WTC11 (cell line): ENCODE data around the gene EP400. TPM values are rescaled to one million over a fixed set of nuclear protein-coding genes. Genes with fewer than 3 reads are reported as not detected.

Source experiments
- ATAC-seq: fragments of 200-7000 bp; cut with Tn5 transposase; 2 replicates; pipeline ENCODE4 v1.10.0; 2021; ENCODE audit warnings: mild to moderate bottlenecking, moderate library complexity
- CTCF ChIA-PET: fragments of 300-600 bp; sonication (Branson Sonifier 250); formaldehyde crosslinking; loops from one replicate; lab custom pipeline; 2021; ENCODE audit warnings: antibody characterized with exemption; lab: Charles Lee
- POLR2A ChIA-PET: fragments of 350-600 bp; sonication (Branson Sonifier 250); formaldehyde crosslinking; loops from one replicate; lab custom pipeline; 2021; ENCODE audit warnings: antibody characterized with exemption; lab: Charles Lee
- DNase-seq: peaks from one replicate; pipeline ENCODE4 v3.0.0; 2021; ENCODE audit warnings: low spot score
- H3K27ac Mint-ChIP-seq: 2 replicates; pipeline ENCODE4 v1.8.0; 2021; ENCODE audit warnings: mixed read lengths
- H3K27me3 Mint-ChIP-seq: 2 replicates; pipeline ENCODE4 v1.8.0; 2021; ENCODE audit warnings: low read depth, mild to moderate bottlenecking, moderate library complexity, mixed read lengths
- H3K36me3 Mint-ChIP-seq: 2 replicates; pipeline ENCODE4 v1.8.0; 2021; ENCODE audit warnings: mixed read lengths
- H3K4me1 Mint-ChIP-seq: 2 replicates; pipeline ENCODE4 v1.8.0; 2022; ENCODE audit warnings: mixed read lengths
- H3K4me3 Mint-ChIP-seq: 2 replicates; pipeline ENCODE4 v1.8.0; 2021; ENCODE audit warnings: mild to moderate bottlenecking, moderate library complexity, mixed read lengths
- H3K9me3 Mint-ChIP-seq: 2 replicates; pipeline ENCODE4 v1.8.0; 2021; ENCODE audit warnings: mixed read lengths
- CREB1 ChIP-seq: sonication (generic); formaldehyde crosslinking; IDR thresholded peaks from 2 replicates; pipeline ENCODE4 v1.8.0; 2023; ENCODE audit warnings: mild to moderate bottlenecking, missing genetic modification reagents
- ETV6 ChIP-seq: sonication (generic); formaldehyde crosslinking; IDR thresholded peaks from 2 replicates; pipeline ENCODE4 v1.8.1; 2022; ENCODE audit warnings: mild to moderate bottlenecking, missing genetic modification reagents
- GTF2I ChIP-seq: fragments of 250-450 bp; sonication (Bioruptor Pico); conservative IDR thresholded peaks from 2 replicates; pipeline ENCODE4 v1.4.0; 2021; ENCODE audit warnings: mild to moderate bottlenecking
- JAZF1 ChIP-seq: fragments of 250-450 bp; sonication (Bioruptor Pico); IDR thresholded peaks from 2 replicates; pipeline ENCODE4 v1.9.0; 2021; ENCODE audit warnings: moderate library complexity, mild to moderate bottlenecking, inconsistent platforms
- NFATC4 ChIP-seq: fragments of 250-450 bp; sonication (Bioruptor Pico); IDR thresholded peaks from 2 replicates; pipeline ENCODE4 v1.9.0; 2021; ENCODE audit warnings: mild to moderate bottlenecking
- RELA ChIP-seq: sonication (generic); formaldehyde crosslinking; IDR thresholded peaks from 2 replicates; pipeline ENCODE4 v1.8.1; 2022; ENCODE audit warnings: missing genetic modification reagents, mild to moderate bottlenecking, borderline replicate concordance
- TCF7 ChIP-seq: sonication (generic); formaldehyde crosslinking; IDR thresholded peaks from 2 replicates; pipeline ENCODE4 v1.8.0; 2022; ENCODE audit warnings: mild to moderate bottlenecking, low read depth, missing genetic modification reagents, moderate library complexity
- ZNF121 ChIP-seq: sonication (generic); formaldehyde crosslinking; IDR thresholded peaks from 2 replicates; pipeline ENCODE4 v1.8.0; 2023; ENCODE audit warnings: missing genetic modification reagents
- ZNF423 ChIP-seq: fragments of 250-450 bp; sonication (Bioruptor Pico); IDR thresholded peaks from 2 replicates; pipeline ENCODE4 v2.1.2; 2022; ENCODE audit warnings: mild to moderate bottlenecking, moderate library complexity
- ZNF512 ChIP-seq: sonication (generic); formaldehyde crosslinking; IDR thresholded peaks from 2 replicates; pipeline ENCODE4 v1.8.1; 2022; ENCODE audit warnings: missing genetic modification reagents, borderline replicate concordance
- ZNF671 ChIP-seq: fragments of 250-450 bp; sonication (Bioruptor Pico); IDR thresholded peaks from 2 replicates; pipeline ENCODE4 v1.8.0; 2021; ENCODE audit warnings: mild to moderate bottlenecking
- total RNA-seq: library from RNA; stranded (reverse); gene quantifications from 3 replicates; pipeline ENCODE4 v1.2.3, GENCODE V29; 2021
- TF ChIP-seq, protein P1 (sequence below): sonication (generic); formaldehyde crosslinking; IDR thresholded peaks from 2 replicates; pipeline ENCODE4 v1.8.0; 2023; ENCODE audit warnings: missing genetic modification reagents, mild to moderate bottlenecking, borderline replicate concordance
- TF ChIP-seq, protein P2 (sequence below): sonication (generic); formaldehyde crosslinking; IDR thresholded peaks from 2 replicates; pipeline ENCODE4 v1.8.0; 2023; ENCODE audit warnings: mild to moderate bottlenecking, missing genetic modification reagents
- TF ChIP-seq, protein P3 (sequence below): sonication (generic); formaldehyde crosslinking; IDR thresholded peaks from 2 replicates; pipeline ENCODE4 v1.8.1; 2022; ENCODE audit warnings: mild to moderate bottlenecking, missing genetic modification reagents, moderate library complexity, borderline replicate concordance

Gene EP400
- total RNA-seq, 1 experiment from 2014 or later = 75.8 TPM

- ChIA-PET POLR2A (no interaction called here), CTCF (no interaction called here)
- TF ChIP-seq RELA (CRISPR knock-in tag) (no peak), GTF2I (CRISPR knock-in tag) (no peak), ZNF423 (CRISPR knock-in tag) (no peak)
- TF ChIP-seq, protein P1, sequence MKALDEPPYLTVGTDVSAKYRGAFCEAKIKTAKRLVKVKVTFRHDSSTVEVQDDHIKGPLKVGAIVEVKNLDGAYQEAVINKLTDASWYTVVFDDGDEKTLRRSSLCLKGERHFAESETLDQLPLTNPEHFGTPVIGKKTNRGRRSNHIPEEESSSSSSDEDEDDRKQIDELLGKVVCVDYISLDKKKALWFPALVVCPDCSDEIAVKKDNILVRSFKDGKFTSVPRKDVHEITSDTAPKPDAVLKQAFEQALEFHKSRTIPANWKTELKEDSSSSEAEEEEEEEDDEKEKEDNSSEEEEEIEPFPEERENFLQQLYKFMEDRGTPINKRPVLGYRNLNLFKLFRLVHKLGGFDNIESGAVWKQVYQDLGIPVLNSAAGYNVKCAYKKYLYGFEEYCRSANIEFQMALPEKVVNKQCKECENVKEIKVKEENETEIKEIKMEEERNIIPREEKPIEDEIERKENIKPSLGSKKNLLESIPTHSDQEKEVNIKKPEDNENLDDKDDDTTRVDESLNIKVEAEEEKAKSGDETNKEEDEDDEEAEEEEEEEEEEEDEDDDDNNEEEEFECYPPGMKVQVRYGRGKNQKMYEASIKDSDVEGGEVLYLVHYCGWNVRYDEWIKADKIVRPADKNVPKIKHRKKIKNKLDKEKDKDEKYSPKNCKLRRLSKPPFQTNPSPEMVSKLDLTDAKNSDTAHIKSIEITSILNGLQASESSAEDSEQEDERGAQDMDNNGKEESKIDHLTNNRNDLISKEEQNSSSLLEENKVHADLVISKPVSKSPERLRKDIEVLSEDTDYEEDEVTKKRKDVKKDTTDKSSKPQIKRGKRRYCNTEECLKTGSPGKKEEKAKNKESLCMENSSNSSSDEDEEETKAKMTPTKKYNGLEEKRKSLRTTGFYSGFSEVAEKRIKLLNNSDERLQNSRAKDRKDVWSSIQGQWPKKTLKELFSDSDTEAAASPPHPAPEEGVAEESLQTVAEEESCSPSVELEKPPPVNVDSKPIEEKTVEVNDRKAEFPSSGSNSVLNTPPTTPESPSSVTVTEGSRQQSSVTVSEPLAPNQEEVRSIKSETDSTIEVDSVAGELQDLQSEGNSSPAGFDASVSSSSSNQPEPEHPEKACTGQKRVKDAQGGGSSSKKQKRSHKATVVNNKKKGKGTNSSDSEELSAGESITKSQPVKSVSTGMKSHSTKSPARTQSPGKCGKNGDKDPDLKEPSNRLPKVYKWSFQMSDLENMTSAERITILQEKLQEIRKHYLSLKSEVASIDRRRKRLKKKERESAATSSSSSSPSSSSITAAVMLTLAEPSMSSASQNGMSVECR (CRISPR knock-in tag) = no peak
- Mint-ChIP-seq H3K4me3 (no peak overlapping the region), H3K4me1 (no peaks in the 10 kb centered on the region), H3K27me3 (no peaks in the 10 kb centered on the region), H3K27ac (no peak overlapping the region), H3K36me3 (peaks cover 50% of the 10 kb centered on the region), H3K9me3 (no peaks in the 10 kb centered on the region)
- DNase-seq = no peak
- no peak for ATAC-seq
Measured at GRCh38 chr12:132064631-132065030, 114.9 kb downstream of the EP400 start.

- no peaks in the 10 kb centered on the region for H3K4me1 Mint-ChIP-seq
- H3K4me3 Mint-ChIP-seq = no peak overlapping the region
- no peaks in the 10 kb centered on the region for H3K27me3 Mint-ChIP-seq
- ChIA-PET CTCF (no interaction called here), POLR2A (interaction anchor here (0.6 kb wide), 1 partner anchor 16 kb away, joined by 3 read pairs; no protein-coding TSS in a partner anchor)
- DNase-seq (no peak), ATAC-seq (no peak)
- no peaks in the 10 kb centered on the region for H3K9me3 Mint-ChIP-seq
- H3K36me3 Mint-ChIP-seq = peaks cover 49% of the 10 kb centered on the region
- H3K27ac Mint-ChIP-seq = no peak overlapping the region
- no peak for TF ChIP-seq JAZF1 (CRISPR knock-in tag)
- no peak for TF ChIP-seq ETV6
- TF ChIP-seq ZNF671 (CRISPR knock-in tag) = no peak
- TF ChIP-seq ZNF512 = no peak
- no peak for TF ChIP-seq NFATC4 (CRISPR knock-in tag)
- no peak for TF ChIP-seq ZNF121 (CRISPR knock-in tag)
- TF ChIP-seq CREB1 (CRISPR knock-in tag) = no peak
- no peak for TF ChIP-seq TCF7 (CRISPR knock-in tag)
- TF ChIP-seq, protein P2, sequence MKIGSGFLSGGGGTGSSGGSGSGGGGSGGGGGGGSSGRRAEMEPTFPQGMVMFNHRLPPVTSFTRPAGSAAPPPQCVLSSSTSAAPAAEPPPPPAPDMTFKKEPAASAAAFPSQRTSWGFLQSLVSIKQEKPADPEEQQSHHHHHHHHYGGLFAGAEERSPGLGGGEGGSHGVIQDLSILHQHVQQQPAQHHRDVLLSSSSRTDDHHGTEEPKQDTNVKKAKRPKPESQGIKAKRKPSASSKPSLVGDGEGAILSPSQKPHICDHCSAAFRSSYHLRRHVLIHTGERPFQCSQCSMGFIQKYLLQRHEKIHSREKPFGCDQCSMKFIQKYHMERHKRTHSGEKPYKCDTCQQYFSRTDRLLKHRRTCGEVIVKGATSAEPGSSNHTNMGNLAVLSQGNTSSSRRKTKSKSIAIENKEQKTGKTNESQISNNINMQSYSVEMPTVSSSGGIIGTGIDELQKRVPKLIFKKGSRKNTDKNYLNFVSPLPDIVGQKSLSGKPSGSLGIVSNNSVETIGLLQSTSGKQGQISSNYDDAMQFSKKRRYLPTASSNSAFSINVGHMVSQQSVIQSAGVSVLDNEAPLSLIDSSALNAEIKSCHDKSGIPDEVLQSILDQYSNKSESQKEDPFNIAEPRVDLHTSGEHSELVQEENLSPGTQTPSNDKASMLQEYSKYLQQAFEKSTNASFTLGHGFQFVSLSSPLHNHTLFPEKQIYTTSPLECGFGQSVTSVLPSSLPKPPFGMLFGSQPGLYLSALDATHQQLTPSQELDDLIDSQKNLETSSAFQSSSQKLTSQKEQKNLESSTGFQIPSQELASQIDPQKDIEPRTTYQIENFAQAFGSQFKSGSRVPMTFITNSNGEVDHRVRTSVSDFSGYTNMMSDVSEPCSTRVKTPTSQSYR (CRISPR knock-in tag) = no peak
- TF ChIP-seq, protein P3, sequence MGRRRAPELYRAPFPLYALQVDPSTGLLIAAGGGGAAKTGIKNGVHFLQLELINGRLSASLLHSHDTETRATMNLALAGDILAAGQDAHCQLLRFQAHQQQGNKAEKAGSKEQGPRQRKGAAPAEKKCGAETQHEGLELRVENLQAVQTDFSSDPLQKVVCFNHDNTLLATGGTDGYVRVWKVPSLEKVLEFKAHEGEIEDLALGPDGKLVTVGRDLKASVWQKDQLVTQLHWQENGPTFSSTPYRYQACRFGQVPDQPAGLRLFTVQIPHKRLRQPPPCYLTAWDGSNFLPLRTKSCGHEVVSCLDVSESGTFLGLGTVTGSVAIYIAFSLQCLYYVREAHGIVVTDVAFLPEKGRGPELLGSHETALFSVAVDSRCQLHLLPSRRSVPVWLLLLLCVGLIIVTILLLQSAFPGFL (CRISPR knock-in tag) = no peak
Measured at GRCh38 chr12:132065203-132065602, 115.5 kb downstream of the EP400 start.
